Measurements from ENCODE around the gene EDEM2.

GRCh38 chr20:35121186-35121585 lies 25.9 kb downstream of the EDEM2 start:
- no peak for TF ChIP-seq CTCF (IDR thresholded peaks at IDR 0.05; ENCODE audit: low read length)
- no peak for TF ChIP-seq EZH2 (optimal IDR thresholded peaks at IDR 0.05; ENCODE audit: low read depth, low read length)
- TF ChIP-seq EZH2phosphoT487 (IDR thresholded peaks at IDR 0.05; ENCODE audit: low read length) = no peak
